ENCODE data around the gene XAB2.

DNA sequence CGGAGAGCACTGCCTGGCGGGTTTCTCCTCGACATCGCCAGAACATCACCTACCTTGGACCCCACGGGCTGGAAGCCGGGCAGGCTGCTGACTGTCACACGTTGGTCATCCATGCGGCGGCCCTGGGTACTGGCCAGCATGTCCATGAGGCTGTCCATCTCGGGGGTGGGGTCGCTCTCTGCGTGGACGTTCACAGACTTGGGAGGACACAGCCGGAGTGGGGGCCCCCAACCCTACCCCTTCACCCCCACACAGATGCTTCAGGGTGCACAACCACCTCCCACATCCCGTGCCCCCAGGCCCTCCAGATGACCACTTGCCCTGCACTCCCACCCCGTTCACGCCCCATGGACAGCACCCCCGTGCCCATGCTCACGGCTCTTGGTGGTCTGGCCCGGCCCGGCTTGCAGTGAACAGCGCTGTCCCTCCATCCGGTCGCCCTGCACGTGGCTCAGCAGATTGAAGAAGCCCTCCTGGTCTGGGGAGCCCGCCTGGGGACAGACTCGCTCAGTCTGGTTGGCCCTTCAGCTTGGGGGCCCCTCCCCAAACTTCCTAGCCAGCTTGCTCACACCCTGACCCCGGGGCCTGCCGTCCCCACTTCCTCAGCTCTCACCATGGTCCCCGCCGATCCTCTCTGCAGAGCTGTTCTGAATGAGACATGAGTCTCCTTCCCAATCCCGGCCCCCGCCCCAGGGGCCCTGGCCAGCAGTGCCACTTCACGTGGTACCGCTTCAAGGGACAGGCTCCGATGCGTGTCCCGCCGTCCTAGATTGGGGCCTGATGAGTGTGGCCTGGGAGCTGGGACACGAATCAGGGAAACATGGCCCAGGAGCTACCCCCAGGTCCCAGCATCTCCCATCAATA, 3.2 kb upstream of the XAB2 start:
- TF ChIP-seq POLR2AphosphoS5 (IDR thresholded peaks at IDR 0.05; ENCODE audit: low read depth, low read length) = no peak
- TF ChIP-seq, protein P1, sequence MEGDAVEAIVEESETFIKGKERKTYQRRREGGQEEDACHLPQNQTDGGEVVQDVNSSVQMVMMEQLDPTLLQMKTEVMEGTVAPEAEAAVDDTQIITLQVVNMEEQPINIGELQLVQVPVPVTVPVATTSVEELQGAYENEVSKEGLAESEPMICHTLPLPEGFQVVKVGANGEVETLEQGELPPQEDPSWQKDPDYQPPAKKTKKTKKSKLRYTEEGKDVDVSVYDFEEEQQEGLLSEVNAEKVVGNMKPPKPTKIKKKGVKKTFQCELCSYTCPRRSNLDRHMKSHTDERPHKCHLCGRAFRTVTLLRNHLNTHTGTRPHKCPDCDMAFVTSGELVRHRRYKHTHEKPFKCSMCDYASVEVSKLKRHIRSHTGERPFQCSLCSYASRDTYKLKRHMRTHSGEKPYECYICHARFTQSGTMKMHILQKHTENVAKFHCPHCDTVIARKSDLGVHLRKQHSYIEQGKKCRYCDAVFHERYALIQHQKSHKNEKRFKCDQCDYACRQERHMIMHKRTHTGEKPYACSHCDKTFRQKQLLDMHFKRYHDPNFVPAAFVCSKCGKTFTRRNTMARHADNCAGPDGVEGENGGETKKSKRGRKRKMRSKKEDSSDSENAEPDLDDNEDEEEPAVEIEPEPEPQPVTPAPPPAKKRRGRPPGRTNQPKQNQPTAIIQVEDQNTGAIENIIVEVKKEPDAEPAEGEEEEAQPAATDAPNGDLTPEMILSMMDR (IDR thresholded peaks at IDR 0.05) = no peak
- TF ChIP-seq TCF7L2 (IDR thresholded peaks at IDR 0.05; ENCODE audit: low read depth, low read length) = no peak
